GM12873 (cell line): Measurements from ENCODE around the gene PKNOX2.

Source experiments
- TF ChIP-seq, protein P1 (sequence below): IDR thresholded peaks from 2 replicates; pipeline ENCODE4 v1.5.1; 2012; ENCODE audit warnings: low read depth, mild to moderate bottlenecking, moderate library complexity, low read length, control low read depth; ENCODE audit not compliant: insufficient read depth; ENCODE audit errors: missing control alignments

The PKNOX2 gene

DNA sequence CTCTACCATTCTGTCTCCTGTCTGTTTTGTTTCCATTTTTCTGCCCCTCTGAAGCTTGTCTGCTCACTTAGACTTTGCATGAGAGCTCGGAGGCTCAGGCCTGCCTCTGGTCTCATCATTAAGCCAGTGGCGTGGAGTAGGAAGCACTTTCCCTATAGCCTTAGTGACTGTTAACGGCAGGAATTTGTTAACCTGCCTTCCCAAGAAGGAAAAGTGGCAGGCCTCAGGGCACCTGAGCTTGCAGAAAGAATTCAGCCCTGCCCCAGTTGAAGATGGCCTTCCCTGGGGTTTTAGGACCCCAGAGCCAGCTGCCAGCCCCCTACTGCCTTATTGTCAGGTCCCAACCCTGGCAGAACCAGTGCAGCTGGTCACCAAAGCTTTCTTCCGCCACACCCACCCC lies 93.2 kb downstream of the PKNOX2 start:
- TF ChIP-seq, protein P1, sequence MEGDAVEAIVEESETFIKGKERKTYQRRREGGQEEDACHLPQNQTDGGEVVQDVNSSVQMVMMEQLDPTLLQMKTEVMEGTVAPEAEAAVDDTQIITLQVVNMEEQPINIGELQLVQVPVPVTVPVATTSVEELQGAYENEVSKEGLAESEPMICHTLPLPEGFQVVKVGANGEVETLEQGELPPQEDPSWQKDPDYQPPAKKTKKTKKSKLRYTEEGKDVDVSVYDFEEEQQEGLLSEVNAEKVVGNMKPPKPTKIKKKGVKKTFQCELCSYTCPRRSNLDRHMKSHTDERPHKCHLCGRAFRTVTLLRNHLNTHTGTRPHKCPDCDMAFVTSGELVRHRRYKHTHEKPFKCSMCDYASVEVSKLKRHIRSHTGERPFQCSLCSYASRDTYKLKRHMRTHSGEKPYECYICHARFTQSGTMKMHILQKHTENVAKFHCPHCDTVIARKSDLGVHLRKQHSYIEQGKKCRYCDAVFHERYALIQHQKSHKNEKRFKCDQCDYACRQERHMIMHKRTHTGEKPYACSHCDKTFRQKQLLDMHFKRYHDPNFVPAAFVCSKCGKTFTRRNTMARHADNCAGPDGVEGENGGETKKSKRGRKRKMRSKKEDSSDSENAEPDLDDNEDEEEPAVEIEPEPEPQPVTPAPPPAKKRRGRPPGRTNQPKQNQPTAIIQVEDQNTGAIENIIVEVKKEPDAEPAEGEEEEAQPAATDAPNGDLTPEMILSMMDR: no peak

DNA sequence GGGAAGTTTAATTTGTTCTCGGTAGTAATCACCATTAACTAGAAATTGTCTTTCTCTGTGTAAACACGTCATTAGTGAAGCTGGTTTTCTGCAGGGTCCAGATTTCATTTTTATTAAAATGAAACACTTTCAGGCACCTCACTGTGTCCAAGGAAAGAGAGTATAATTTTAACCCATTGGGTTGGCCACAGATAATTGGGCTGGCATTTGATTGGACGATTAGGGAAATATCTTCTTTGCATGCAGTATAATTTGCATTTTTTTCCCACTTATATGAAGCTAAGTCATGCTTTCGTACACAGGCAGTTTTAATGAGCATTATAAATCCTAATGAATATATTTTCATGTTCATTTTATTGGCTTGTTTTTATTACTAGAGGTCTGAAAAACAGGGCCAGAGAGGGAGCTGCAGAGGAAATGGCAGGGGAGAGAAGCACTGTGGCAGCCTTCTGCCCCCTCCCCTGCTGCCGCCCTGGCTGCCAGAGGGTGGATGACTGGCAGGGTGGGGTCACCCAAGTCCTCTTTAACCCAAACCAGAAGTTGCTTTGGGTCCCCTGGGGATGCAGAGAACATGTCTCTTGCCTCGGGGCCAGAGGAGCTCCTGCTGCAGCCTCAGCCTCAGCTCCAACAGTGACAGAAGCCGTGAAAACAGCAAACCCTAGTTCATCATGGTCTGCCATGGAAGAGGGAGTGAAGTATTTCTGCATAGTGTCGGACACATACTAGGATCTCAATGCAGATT lies 93.9 kb downstream of the PKNOX2 start:
- TF ChIP-seq, protein P1: no peak

DNA sequence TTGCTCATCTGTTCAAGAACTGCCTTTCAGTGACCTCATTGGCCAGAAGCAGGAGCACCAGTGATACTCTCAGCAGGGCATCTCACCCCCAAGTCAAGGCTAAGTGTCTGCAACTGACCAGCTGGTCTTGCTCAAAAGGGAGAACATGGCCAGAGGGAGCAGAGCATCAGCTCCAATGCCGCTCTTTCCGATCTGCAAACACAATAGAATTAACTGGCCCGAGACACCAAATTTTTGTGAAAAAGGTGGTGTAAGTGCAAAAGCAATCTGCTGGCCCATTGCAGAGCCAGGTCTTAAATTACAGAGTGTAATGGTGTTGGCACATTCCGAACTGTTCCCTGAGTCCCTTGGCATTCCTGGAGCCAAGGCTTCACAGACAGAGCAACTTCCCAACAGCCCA lies 97.0 kb downstream of the PKNOX2 start:
- TF ChIP-seq, protein P1: no peak

DNA sequence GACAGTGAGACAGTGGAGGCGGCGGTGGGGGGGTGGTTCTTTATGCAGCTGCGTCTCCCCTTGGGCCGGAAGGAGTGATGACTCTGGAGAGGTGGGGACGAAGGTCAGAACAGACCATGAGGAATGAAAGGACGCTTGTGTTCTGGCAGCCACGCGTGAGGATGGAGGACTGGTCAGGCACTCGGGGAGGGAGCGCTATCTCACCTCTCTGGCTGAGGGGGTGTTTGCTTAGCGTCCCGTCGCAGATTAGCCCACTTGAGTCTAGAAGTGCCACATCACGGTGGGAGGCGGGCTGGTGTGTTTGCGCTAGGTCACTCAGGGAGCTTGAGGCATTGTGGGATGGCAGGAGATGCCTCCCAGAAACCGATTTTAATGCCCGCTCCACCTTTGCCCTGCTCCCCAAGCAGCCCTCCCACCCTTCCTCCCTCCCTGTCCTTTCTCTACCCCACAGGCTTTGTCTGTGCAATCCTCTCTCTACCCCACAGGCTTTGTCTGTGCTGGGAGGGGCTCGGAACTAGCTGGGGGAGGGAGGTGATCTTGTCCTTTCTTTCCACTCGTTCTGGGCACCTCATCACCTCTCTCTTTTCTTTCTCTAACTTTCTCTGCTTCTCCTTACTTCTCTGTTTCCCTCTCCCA lies 97.8 kb downstream of the PKNOX2 start:
- TF ChIP-seq, protein P1: no peak

DNA sequence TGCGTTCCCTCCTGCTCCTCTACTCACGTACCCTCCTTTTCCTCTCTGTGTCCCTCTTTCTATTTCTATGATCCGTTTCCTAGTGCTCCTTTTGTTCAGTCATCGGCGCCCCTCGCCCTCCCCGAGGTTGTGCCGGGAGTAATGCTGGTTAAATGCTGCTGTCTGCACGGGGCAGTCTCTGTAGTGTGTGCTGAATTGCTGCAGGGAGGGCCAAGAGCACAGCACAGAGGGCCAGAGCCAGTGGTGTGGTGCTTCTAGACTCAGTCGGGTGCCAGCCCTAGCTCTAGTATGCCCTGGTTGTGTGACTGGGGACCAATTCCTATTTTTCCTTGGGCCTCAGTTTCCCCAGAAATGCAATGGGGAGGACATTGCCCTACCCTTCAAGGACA lies 98.3 kb downstream of the PKNOX2 start:
- TF ChIP-seq, protein P1: no peak

DNA sequence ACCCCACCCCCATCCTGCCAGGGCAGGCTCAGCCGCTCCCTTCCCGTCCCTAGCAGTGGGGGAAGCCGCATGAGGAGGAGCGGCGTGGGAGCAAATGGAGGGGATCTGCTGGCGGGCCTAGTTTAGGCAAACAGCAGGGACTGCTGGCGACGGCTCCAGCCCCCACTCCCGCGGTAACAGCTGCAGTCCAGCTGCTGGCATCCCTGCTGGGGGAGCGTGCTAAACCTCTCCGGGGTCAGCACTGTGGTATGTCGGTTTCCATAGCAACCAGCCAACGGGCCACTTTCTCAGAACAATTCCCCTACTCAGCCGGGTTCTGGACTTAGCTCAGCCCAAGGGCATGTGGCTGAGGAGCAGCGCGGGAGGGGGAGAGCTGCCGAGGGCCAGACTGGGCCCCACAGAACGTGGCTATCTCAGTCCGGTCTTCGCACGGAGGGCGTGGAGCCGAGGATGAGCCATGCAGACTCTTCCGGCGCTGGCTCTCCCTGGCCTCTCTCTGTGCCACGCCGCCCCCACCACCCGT lies 98.8 kb downstream of the PKNOX2 start:
- TF ChIP-seq, protein P1: no peak

DNA sequence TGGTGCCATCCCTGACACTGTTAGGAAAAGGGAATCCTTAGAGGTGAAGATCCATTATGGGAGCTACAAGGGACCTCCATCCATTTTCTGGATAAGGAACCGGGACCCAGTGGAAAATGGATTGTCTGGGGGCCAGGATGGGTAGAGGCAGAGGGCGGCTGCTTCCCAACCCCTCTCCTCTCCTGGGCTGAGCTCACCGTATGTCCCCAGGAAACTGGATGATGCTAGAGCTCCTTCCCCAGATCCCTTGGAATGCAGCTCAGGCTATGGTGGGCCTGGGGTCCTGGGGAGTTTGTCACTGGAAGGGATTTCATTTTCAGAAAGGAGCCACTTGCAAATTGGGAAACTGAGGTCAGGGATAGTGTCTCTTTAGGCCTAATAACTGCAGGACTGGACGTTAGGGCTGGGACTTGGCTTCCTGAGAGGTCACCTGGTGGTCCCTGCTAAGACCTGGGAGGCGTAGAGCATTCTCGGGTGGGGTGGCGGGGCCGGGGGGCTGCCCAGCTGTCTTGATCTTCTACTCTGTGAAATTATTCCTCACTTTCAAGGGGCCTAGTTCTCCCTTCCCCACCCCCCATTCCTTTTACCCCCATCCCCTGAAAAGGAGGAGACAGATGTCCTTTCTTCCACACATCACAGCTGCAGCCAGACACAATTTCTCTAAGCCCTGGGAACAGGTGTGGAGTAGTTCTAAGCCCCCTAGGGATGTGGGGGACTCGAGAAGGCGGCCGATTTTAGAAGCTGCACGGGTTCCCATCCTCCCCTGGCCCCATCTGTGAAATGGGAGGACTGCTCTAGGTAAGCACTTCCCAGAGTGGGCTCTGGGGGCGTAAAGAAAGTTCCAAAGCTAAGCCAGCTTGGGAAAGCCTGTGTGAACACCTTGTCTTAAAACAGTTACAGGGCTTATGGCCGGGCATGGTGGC lies 99.8 kb downstream of the PKNOX2 start:
- TF ChIP-seq, protein P1: no peak
